IMR-90 (cell line): ENCODE measurements around the gene IL12RB1. TPM values are rescaled to one million over a fixed set of nuclear protein-coding genes. Genes with fewer than 3 reads are reported as not detected.

ENCODE experiments used
- ATAC-seq: fragments of 200-7000 bp; cut with Tn5 transposase; 2 replicates; pipeline ENCODE4 v1.9.1; 2020; ENCODE audit warnings: low read depth, mild to moderate bottlenecking, moderate library complexity
- BruUV-seq: library from RNA; stranded (reverse); fragments of 400-500 nt; replicated peaks from 2 replicates; lab custom pipeline; 2021; lab: Mats Ljungman, UMichigan
- CTCF ChIA-PET: fragments of 300-600 bp; formaldehyde crosslinking; extraction: SDS; loops from one replicate; lab custom pipeline; 2021; ENCODE audit warnings: antibody characterized with exemption; lab: Yijun Ruan, JAX
- POLR2A ChIA-PET: fragments of 300-600 bp; sonication (Branson Sonifier 250); formaldehyde crosslinking; loops from one replicate; lab custom pipeline; 2022; ENCODE audit warnings: antibody characterized with exemption; ENCODE audit not compliant: unreplicated experiment; lab: Charles Lee
- DNase-seq: peaks from one replicate; pipeline ENCODE4 v3.0.0; 2013
- H2AFZ ChIP-seq: replicated peaks from 2 replicates; pipeline ENCODE3; 2013; ENCODE audit warnings: low read length, mild to moderate bottlenecking; ENCODE audit not compliant: poor library complexity
- H2AK5ac ChIP-seq: 2 replicates; pipeline ENCODE4 v1.6.1; 2013; ENCODE audit warnings: low read depth, low read length, inconsistent platforms
- H2AK9ac ChIP-seq: replicated peaks from 2 replicates; pipeline ENCODE3; 2013; ENCODE audit warnings: mild to moderate bottlenecking, low read depth, low read length, moderate library complexity; ENCODE audit not compliant: poor library complexity
- H2BK120ac ChIP-seq: 2 replicates; pipeline ENCODE4 v1.6.1; 2013; ENCODE audit warnings: low read depth, low read length, inconsistent platforms
- H2BK15ac ChIP-seq: 3 replicates; pipeline ENCODE4 v1.6.1; 2013; ENCODE audit warnings: low read depth, low read length, inconsistent platforms
- H2BK20ac ChIP-seq: 2 replicates; pipeline ENCODE4 v1.6.1; 2013; ENCODE audit warnings: low read depth, mild to moderate bottlenecking, inconsistent platforms, low read length, moderate library complexity
- H2BK5ac ChIP-seq: 2 replicates; pipeline ENCODE4 v1.6.1; 2013; ENCODE audit warnings: mild to moderate bottlenecking, low read depth, low read length, inconsistent platforms; ENCODE audit not compliant: poor library complexity, severe bottlenecking
- H3K14ac ChIP-seq: replicated peaks from 2 replicates; pipeline ENCODE4 v1.6.1; 2013; ENCODE audit warnings: low read depth, low read length, inconsistent platforms
- H3K18ac ChIP-seq: 2 replicates; pipeline ENCODE4 v1.6.1; 2013; ENCODE audit warnings: low read depth, low read length, control low read depth
- H3K23ac ChIP-seq: 2 replicates; pipeline ENCODE4 v1.6.1; 2013; ENCODE audit warnings: low read depth, low read length, inconsistent platforms
- H3K27ac ChIP-seq: 2 replicates; pipeline ENCODE4 v1.5.1; 2013; ENCODE audit warnings: mild to moderate bottlenecking, control low read depth, low read length; ENCODE audit not compliant: insufficient read depth
- H3K27me3 ChIP-seq: 2 replicates; pipeline ENCODE4 v1.6.1; 2013; ENCODE audit warnings: low read length; ENCODE audit not compliant: control insufficient read depth, insufficient read depth
- H3K36me3 ChIP-seq: 2 replicates; pipeline ENCODE4 v1.6.1; 2013; ENCODE audit warnings: low read length, mixed read lengths; ENCODE audit not compliant: control insufficient read depth, insufficient read depth
- H3K4ac ChIP-seq: 2 replicates; pipeline ENCODE4 v1.6.1; 2013; ENCODE audit warnings: low read depth, low read length, inconsistent platforms
- H3K4me1 ChIP-seq: 2 replicates; pipeline ENCODE4 v1.6.1; 2013; ENCODE audit warnings: low read length, mixed read lengths; ENCODE audit not compliant: control insufficient read depth, insufficient read depth
- H3K4me2 ChIP-seq: 2 replicates; pipeline ENCODE4 v1.6.1; 2013; ENCODE audit warnings: low read depth, mild to moderate bottlenecking, control low read depth, low read length, moderate library complexity
- H3K4me3 ChIP-seq: 2 replicates; pipeline ENCODE4 v1.5.1; 2013; ENCODE audit warnings: low read depth, mild to moderate bottlenecking, control low read depth, low read length, moderate library complexity; ENCODE audit not compliant: insufficient read depth
- H3K56ac ChIP-seq: 2 replicates; pipeline ENCODE4 v1.6.1; 2013; ENCODE audit warnings: low read length, inconsistent platforms; ENCODE audit not compliant: insufficient read depth; ENCODE audit errors: extremely low read depth
- H3K79me1 ChIP-seq, 2 experiments: 2 replicates each; pipeline ENCODE4 v1.6.1; 2013; ENCODE audit warnings: low read length in 2 of 2, inconsistent platforms in 1 of 2, low read depth in 1 of 2
- H3K9ac ChIP-seq: 2 replicates; pipeline ENCODE4 v1.6.1; 2013; ENCODE audit warnings: low read depth, low read length, control low read depth
- H3K9me1 ChIP-seq: 2 replicates; pipeline ENCODE4 v1.6.1; 2013; ENCODE audit warnings: low read length, inconsistent platforms; ENCODE audit not compliant: insufficient read depth
- H3K9me3 ChIP-seq: 2 replicates; pipeline ENCODE4 v1.6.1; 2013; ENCODE audit warnings: low read length; ENCODE audit not compliant: control insufficient read depth, insufficient read depth
- H4K20me1 ChIP-seq: 2 replicates; pipeline ENCODE4 v1.6.1; 2013; ENCODE audit warnings: low read length, inconsistent platforms; ENCODE audit not compliant: insufficient read depth
- H4K5ac ChIP-seq: 2 replicates; pipeline ENCODE4 v1.6.1; 2013; ENCODE audit warnings: mild to moderate bottlenecking, low read depth, low read length, control low read depth
- H4K8ac ChIP-seq, 2 experiments: 2 replicates each; pipeline ENCODE4 v1.6.1; 2013; ENCODE audit warnings: low read depth in 2 of 2, low read length in 2 of 2, control low read depth in 1 of 2, inconsistent platforms in 1 of 2
- H4K91ac ChIP-seq: 2 replicates; pipeline ENCODE4 v1.6.1; 2013; ENCODE audit warnings: low read depth, low read length, inconsistent platforms; ENCODE audit not compliant: insufficient read depth
- BHLHE40 ChIP-seq: fragments of 150-350 bp; IDR thresholded peaks from 2 replicates; pipeline ENCODE4 v1.6.1; 2016; ENCODE audit warnings: mild to moderate bottlenecking, low read depth, low read length
- FOS ChIP-seq: fragments of 150-350 bp; IDR thresholded peaks from 2 replicates; pipeline ENCODE4 v1.6.1; 2016; ENCODE audit warnings: low read depth, low read length
- MXI1 ChIP-seq: IDR thresholded peaks from 2 replicates; pipeline ENCODE4 v1.6.1; 2012; ENCODE audit warnings: low read depth, mild to moderate bottlenecking, low read length, moderate library complexity, borderline replicate concordance
- RFX5 ChIP-seq: IDR thresholded peaks from 2 replicates; pipeline ENCODE4 v1.8.0; 2012; ENCODE audit warnings: low read depth, mild to moderate bottlenecking, low read length, moderate library complexity
- SMC3 ChIP-seq: fragments of 150-350 bp; IDR thresholded peaks from 2 replicates; pipeline ENCODE4 v1.6.1; 2016; ENCODE audit warnings: low read depth, mild to moderate bottlenecking, antibody characterized with exemption, low read length, moderate library complexity
- WGBS, 2 experiments: methylation state at CpG; one replicate each; pipeline versions ENCODE4 v1.1.5 to v1.1.7; 2013; ENCODE audit warnings: missing lambda C conversion rate in 2 of 2; ENCODE audit not compliant: insufficient read length in 1 of 2; ENCODE audit errors: extremely low coverage in 2 of 2; 5-methylcytosine and 5-hydroxymethylcytosine counted together
- dilution Hi-C: fragments of 300-500 bp; cut with HindIII; formaldehyde crosslinking; loops from one replicate; pipeline ENCODE4 v1.14.3; 2018; ENCODE audit warnings: low sequenced_read_pairs; ENCODE audit not compliant: unreplicated experiment
- in situ Hi-C: fragments of 300-500 bp; cut with MboI; formaldehyde crosslinking; loops from 3 replicates; pipeline ENCODE4 v1.14.3; 2019; ENCODE audit warnings: low sequenced_read_pairs, inconsistent platforms, mixed read lengths
- intact Hi-C: fragments of 100-400 bp; cut with micrococcal nuclease; formaldehyde crosslinking; loops from 2 replicates; pipeline ENCODE4 v1.10.0; 2022
- polyA plus RNA-seq, 3 experiments: library from polyadenylated mRNA; depleted of rRNA; stranded (reverse); fragments of >200 nt; gene quantifications; 2 replicates each; pipeline ENCODE4 v1.2.3, GENCODE V29; 2012; ENCODE audit warnings: low replicate concordance in 1 of 3
- total RNA-seq: library from RNA; depleted of rRNA; stranded (reverse); fragments of >200 nt; gene quantifications from 2 replicates; pipeline ENCODE4 v1.2.3, GENCODE V29; 2012

IL12RB1 gene
- total and polyA plus RNA-seq, 2 of the 4 experiments (the other 2 are of a cell fraction): not detected

DNA sequence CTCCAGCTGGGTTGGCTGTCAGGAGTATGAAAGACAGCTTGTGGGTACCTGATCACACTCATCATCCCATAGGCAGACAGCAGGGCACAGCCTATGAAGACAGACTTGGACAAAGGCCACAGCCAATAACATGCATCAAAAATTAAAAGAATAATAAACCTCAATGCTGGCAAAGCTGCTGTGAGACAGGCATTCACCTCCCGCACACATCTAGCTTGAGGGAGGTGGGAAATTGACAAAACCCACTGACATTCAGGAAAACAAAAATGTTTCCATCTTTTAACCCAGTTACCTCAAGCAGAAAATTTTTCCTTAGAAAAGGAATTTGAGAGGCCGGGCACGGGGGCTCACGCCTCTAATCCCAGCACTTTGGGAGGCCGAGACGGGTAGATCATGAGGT, 14.4 kb downstream of the IL12RB1 start:
- Histone ChIP-seq H3K79me1 (no peaks in the 10 kb centered on the region), H2BK5ac (no peak overlapping the region), H3K14ac (no peak overlapping the region), H3K4me3 (no peak overlapping the region), H4K8ac (no peak overlapping the region), H3K4ac (no peak overlapping the region), H3K23ac (no peak overlapping the region), H2BK120ac (no peak overlapping the region), H2BK20ac (no peak overlapping the region), H3K18ac (no peak overlapping the region), H4K91ac (no peak overlapping the region), H4K5ac (no peak overlapping the region), H4K20me1 (no peaks in the 10 kb centered on the region), H3K9me1 (no peaks in the 10 kb centered on the region), H3K27me3 (peaks cover 16% of the 10 kb centered on the region), H2AK9ac (no peak overlapping the region), H2AFZ (no peak overlapping the region), H3K4me1 (no peaks in the 10 kb centered on the region), H3K36me3 (no peaks in the 10 kb centered on the region), H3K9me3 (no peaks in the 10 kb centered on the region), H3K56ac (no peak overlapping the region), H3K9ac (no peak overlapping the region), H2AK5ac (no peak overlapping the region), H3K4me2 (no peak overlapping the region), H3K27ac (no peak overlapping the region), H2BK15ac (no peak overlapping the region)
- TF ChIP-seq FOS (no peak), MXI1 (no peak), RFX5 (no peak), SMC3 (no peak), BHLHE40 (no peak)
- ATAC-seq (no peak), DNase-seq (no peak)
- in situ Hi-C loops: loop anchor here (25.0 kb wide), 1 partner anchor 135 kb away; the partner anchor contains the start of gene CCDC124
- ChIA-PET CTCF (no interaction called here), POLR2A (no interaction called here)
- no CpG with 5 or more reads among the region's 6 CpGs for WGBS, 2 experiments
- no TSS peak for BruUV-seq
- dilution Hi-C loops: no loop called here
- intact Hi-C loops: no loop called here
